GM18951 (cell line): Measurements from ENCODE around the gene CD226.

ENCODE experiments used
- POLR2A ChIP-seq: IDR thresholded peaks from 4 replicates; pipeline ENCODE4 v1.6.1; 2011; ENCODE audit warnings: mild to moderate bottlenecking; ENCODE audit not compliant: insufficient read length, insufficient read depth; ENCODE audit errors: extremely low read depth
- in situ Hi-C: fragments of 300-500 bp; cut with MboI; formaldehyde crosslinking; loops from one replicate; pipeline ENCODE4 v1.12.0; 2022; ENCODE audit warnings: low sequenced_read_pairs, mixed read lengths, inconsistent platforms; ENCODE audit not compliant: unreplicated experiment

Gene CD226

GRCh38 chr18:69817335-69817940, 130.2 kb downstream of the CD226 start:
- no peak for TF ChIP-seq POLR2A
- in situ Hi-C loops, result no loop called here

DNA sequence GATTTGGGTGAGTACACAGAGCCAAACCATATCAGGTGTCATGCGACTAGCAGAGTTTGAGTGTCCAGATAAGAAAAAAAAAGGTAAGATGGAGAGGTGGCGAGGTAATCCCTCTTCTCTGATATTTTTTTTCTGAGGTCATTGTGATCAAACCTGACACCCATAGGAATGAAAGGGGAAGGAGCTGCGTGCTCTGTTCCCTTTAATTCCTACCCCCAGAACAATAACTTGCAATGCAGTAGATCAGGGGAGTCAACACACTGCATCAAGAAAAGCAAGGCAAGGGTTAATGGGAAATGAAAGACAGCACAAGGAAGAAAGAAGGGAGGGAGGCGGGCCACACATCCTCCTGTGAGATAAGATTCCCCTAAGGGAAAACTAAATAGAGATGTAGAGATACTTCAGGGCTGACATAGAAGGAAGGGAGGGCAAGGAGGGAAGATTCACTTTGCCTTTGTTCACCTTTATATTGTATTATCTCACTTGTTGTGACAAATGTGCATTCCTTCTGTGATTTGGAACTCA, 132.8 kb downstream of the CD226 start:
- in situ Hi-C loops, result no loop called here
- no peak for TF ChIP-seq POLR2A

DNA sequence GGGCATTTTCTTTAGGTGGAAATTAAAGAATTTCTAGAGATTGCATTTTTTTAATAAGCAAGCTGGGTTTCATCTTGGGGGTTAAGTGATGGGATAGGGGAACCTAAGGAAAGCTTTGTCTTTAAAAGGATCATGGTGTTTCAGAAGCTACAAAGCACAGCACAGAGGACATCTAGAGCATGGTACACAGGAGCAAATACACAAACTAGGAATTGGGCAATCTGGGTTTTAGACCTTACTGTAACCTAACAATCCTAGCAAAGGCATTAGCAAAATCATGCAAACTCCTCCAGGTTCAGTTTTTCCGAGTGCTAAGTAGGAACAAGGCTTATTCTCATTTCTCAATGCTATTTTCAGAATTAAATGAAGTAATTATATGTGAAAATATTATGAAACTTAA, 134.1 kb downstream of the CD226 start:
- in situ Hi-C loops, result no loop called here
- no peak for TF ChIP-seq POLR2A

GRCh38 chr18:69808399-69808798, 139.3 kb downstream of the CD226 start:
- in situ Hi-C loops, result no loop called here
- TF ChIP-seq POLR2A, result no peak

- in situ Hi-C loops, result no loop called here
- no peak for TF ChIP-seq POLR2A
Observed at GRCh38 chr18:69804776-69805501, 142.7 kb downstream of the CD226 start.
